Erythroblast (primary cell): Measurements from ENCODE around the gene ADCY7.
A peak's percentile ranks its signal among the peaks of the same experiment; 100 is the strongest.

ENCODE experiments used
- DNase-seq, 2 experiments: peaks; one replicate each; lab custom pipeline; 2025; lab: John Stamatoyannopoulos, UW
- GATA1 ChIP-seq: IDR thresholded peaks from 2 replicates; pipeline ENCODE4 v1.6.1; 2011; ENCODE audit warnings: low read depth, mild to moderate bottlenecking, control low read depth, low read length, moderate library complexity
- POLR2A ChIP-seq: IDR thresholded peaks from 2 replicates; pipeline ENCODE4 v1.6.1; 2011; ENCODE audit warnings: mild to moderate bottlenecking, low read length

ADCY7 gene

GRCh38 chr16:50309527-50310307, 43.4 kb downstream of the ADCY7 start:
- no peak for DNase-seq
- no peak for TF ChIP-seq POLR2A
- no peak for TF ChIP-seq GATA1

DNA sequence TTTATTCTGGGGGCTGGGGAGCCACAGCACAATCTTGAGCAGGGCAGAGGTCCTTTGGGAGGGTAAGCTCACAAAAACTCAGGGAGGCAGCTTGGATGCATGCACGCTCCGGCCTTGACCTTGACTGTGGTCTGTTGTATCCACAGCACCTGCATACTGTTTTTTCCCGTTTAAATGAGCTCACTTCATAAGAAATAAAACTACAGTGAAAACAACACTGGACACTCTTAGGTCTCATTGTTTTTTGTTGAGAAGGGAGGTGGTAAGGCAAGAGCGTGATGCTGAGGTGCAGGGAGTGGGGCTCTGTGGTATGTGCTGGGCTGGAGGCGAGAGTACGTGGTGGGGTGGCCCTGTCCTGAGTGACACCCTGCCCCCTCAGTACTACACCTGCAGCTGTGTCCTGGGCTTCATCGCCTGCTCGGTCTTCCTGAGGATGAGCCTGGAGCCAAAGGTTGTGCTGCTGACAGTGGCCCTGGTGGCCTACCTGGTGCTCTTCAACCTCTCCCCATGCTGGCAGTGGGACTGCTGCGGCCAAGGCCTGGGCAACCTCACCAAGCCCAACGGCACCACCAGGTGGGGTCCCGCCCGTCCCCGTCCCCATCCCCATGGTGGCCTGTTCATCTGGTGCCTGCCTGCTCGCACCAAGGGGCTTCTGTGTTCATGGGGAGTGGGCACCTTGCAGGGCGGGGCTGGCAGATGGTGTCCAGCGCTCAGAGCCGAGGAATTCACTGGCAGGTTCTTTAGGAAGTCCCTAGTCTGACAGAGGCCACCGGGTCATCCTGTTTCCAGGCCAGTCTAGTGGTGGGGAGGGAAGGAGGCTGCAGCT, 44.2 kb downstream of the ADCY7 start:
- TF ChIP-seq POLR2A (no peak), GATA1 (no peak)
- no peak for DNase-seq

DNA sequence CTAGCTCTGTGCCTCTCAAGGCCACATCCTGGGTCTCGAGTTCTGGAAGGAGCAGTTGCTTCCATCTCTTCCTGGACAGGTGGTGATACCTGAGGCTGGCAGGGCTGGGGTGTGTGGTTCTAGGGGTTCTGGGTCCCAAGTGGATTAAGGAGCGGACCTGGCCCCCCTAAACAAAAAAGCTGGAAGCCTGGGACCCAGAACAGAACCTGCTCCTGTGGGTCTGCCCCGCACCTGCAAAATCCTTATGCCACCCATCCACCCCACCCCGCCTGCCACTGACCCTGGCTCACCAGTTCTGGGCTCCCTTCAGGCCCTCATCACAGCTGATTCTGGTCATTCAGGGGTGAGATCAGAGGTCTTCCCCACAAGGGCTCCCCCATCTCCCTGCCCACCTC, 44.8 kb downstream of the ADCY7 start:
- DNase-seq: no peak
- no peak for TF ChIP-seq POLR2A
- no peak for TF ChIP-seq GATA1

DNA sequence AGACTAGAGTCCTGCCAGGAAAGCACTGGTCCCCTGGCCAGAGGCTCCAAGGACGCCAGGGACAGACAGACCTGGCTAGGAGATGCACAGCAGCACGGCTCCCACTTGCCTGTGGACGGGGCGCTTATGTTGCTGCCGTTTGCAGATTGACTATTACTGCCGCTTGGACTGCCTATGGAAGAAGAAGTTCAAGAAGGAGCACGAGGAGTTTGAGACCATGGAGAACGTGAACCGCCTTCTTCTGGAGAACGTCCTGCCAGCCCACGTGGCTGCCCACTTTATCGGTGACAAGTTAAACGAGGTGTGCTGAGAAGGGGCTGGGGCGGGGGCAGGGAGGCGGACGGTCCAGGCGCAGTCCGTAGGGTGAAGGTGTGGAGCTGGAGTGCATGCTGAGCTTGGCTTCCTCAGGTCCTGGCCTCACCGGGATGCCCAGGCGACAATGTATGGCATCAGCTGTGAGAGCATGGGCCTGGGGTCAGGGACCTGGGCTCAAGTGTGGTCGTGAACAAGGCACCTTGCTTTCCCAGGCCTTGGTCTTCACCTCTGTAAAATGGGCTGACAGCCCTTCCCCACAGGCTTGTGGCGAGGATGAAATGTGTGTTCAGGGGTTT, 45.6 kb downstream of the ADCY7 start:
- no peak for DNase-seq
- no peak for TF ChIP-seq POLR2A
- TF ChIP-seq GATA1: no peak

DNA sequence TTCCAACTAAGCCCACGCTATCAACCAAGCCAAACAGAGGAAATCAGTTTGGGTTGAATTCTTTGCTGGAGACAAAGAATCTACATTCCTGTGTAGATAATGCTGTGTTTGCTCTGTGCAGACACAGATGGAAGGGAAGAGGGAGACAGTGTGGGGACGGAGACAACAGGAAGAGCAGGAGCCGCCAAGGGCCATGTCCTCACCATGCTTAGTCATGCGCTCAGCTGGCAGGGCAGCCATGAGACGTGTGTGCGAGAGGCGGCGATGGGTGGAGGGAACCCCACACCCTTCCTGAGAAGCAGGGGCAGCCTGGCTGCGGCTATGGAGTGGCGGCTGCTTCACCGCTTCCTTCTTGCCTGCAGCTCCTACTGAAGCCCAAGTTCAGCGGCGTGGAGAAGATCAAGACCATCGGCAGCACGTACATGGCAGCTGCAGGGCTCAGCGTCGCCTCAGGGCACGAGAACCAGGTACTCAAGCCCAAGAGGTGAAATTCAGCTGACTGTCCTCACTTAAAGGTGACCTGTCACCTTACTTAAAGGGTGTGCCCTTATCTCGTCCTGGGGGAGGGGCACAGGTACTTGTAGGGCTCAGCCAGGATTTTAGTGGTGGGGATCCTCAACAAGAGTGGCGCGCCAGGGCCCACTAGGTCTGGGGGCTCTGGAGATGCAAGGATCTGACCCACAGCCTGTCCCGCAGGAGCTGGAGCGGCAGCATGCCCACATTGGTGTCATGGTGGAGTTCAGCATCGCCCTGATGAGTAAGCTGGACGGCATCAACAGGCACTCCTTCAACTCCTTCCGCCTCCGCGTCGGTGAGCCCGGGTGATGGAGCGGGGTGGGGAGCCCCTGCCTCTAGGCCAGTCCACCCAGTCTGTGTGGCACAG, 47.5 kb downstream of the ADCY7 start:
- TF ChIP-seq GATA1 (no peak), POLR2A (no peak)
- peak; percentile 74 to 85 for DNase-seq

DNA sequence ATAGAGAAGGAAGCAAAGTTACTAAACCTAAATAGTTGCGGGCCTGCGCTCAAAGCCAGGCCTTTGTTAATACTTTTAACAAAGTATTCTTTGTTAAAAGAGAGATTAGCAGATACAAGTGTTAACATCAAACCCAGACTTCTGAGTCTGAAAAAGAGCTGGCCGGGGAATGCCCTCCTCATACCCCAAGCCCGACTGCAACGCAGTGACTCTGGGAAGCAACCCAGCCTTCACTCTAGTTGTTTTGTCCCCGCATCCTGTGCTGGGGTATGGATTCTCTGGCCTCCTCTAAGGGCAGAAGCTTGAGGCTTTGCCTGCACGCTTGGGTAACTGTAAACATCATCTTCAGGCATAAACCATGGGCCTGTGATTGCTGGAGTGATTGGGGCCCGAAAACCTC, 48.3 kb downstream of the ADCY7 start:
- TF ChIP-seq POLR2A: no peak
- TF ChIP-seq GATA1: no peak
- no peak for DNase-seq

DNA sequence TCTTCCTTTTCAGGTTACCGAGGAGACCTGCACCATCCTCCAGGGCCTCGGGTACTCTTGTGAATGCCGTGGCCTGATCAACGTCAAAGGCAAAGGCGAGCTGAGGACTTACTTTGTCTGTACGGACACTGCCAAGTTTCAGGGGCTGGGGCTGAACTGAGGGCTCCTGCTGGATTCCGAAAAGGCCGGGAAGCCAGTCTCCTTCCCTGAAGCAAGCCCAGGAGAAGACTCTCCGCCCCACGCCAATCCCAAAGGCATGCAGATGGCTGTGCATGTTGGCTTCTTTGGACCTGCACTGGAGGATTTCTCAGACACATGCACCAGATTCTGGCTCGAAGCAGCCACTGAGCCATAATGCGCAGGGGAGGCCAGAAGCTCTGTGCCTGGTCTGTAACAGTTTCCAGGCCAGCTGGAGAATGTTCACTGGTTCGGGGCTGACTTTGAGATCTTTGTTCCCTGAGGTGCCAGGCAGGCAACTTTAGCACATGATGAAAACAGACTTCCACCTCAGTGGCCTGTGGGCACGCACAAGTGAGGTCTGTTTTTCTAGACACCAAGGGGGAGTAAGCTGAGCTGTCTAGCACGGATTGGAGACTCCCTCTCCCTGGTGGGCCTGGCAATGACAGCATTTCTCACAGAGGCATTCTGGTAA, 49.1 kb downstream of the ADCY7 start:
- TF ChIP-seq GATA1 (no peak), POLR2A (no peak)
- no peak for DNase-seq

DNA sequence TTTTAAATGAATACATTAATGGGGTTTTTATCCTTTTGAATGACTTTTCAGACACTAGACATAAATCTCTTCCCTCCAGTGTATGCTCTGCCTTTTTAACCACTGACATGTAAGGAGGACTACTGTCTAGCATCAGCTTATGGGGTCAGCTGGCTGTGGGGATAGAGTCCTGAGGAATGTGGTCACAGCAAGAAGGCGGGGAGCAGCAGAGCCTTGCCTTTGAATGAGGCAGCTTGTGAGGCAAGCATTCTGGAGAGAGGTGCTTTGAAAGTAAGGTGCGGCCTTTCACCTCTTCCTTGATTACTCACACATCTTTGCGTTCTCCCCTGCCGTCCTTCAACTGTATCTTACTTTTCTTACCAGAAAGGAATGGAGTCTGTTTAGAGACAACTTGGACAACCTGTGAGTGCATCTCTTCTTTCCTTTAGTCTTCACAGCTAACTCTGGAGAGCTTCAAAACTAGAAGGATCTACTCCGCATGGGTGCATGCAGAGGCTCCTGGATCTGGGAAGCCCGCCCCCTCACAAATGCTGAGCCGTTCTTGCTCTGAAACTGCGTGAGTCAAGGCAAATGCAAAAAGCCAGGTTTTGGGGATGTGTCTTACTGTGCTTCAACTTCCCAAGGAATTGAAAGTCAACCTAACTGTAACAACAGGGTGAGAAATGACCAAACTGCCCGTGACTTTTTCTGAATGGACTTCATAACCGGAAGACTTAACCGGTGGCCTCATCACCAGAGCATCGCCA, 49.9 kb downstream of the ADCY7 start:
- TF ChIP-seq POLR2A (no peak), GATA1 (no peak)
- no peak for DNase-seq

DNA sequence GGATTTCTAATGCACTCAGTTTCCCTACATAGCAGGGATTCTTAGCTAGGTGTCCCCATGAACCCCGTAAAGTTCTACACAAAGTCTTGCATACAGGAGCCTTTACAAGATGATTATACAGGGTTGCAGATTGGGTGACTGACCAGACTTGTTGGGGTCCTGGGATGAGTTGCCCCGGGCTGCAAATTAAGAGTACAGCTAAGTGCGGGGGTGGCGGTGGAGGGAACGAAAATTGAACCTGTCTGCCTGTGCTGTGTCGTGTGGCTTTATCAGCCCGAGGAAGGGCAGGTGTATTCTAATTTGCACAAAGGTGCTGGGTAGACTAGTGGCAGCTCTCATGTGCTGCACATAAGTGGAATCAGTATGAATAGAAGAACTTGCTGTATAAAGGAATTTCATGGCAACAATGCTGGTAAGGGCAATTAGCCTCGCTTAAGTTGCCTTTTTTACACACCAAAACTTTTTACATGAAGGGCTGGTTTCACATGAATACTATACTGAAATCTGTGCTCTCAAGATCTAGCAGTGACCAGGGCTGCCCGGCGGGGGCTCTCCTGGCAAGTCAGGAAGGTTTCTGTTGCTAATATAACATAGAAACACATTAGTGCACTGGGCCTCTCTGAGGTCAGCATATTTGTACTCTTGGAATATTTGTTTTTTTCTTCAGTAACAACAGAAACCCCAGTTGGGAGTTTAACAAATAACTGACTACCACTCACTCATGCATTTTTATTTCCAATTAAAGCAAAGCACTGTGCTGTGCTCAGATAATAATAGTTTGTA, 50.7 kb downstream of the ADCY7 start:
- no peak for DNase-seq
- no peak for TF ChIP-seq POLR2A
- TF ChIP-seq GATA1: no peak

GRCh38 chr16:50318796-50319578, 52.6 kb downstream of the ADCY7 start:
- DNase-seq: no peak
- TF ChIP-seq POLR2A: no peak
- TF ChIP-seq GATA1: no peak

DNA sequence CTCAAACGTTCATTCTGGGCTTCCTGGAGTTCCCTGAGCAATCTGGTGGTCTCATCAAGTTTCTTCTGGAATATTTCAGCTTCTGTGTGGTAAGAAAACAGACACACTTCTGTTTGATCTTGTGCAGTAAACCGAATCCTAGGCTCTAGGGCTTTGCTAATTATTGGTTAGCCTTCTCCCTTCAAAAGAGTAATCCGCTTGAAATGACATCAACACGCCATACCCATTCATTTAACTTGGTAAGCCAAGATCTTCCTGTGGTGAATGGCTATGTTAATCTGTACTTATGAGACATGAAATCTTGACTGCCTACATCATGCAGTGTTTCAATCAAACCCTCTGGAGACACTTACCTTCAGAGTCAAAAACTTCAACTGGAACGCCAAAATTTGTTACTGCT, 54.0 kb downstream of the ADCY7 start:
- no peak for TF ChIP-seq POLR2A
- TF ChIP-seq GATA1: no peak
- no peak for DNase-seq
